ENCODE results near the gene BCAS1. TPM values are rescaled to one million over a fixed set of nuclear protein-coding genes. Genes with fewer than 3 reads are reported as not detected.

Gene BCAS1
- total RNA-seq, 1 donor from 2014 or later = 0.04 TPM

- TF ChIP-seq CTCF (IDR thresholded peaks at IDR 0.05; ENCODE audit: insufficient read depth, low read length, poor library complexity, severe bottlenecking) = no peak
- Histone ChIP-seq H3K4me3 (ENCODE audit: low read depth, low read length) (no peak overlapping the region), H3K36me3 (ENCODE audit: control insufficient read depth, insufficient read depth, low read length) (no peaks in the 10 kb centered on the region), H3K27me3 (ENCODE audit: control insufficient read depth, insufficient read depth, low read length) (no peaks in the 10 kb centered on the region)
- no peak for DNase-seq (ENCODE audit: low read depth)
Observed at GRCh38 chr20:53960579-53961272, 109.7 kb downstream of the BCAS1 start.

GRCh38 chr20:53959911-53960578, 110.3 kb downstream of the BCAS1 start:
- Histone ChIP-seq H3K27me3 (ENCODE audit: control insufficient read depth, insufficient read depth, low read length) (no peaks in the 10 kb centered on the region), H3K36me3 (ENCODE audit: control insufficient read depth, insufficient read depth, low read length) (no peaks in the 10 kb centered on the region), H3K4me3 (ENCODE audit: low read depth, low read length) (no peak overlapping the region)
- TF ChIP-seq CTCF (IDR thresholded peaks at IDR 0.05; ENCODE audit: insufficient read depth, low read length, poor library complexity, severe bottlenecking) = no peak
- no peak for DNase-seq (ENCODE audit: low read depth)

GRCh38 chr20:53958260-53958659, 112.1 kb downstream of the BCAS1 start:
- no peak for DNase-seq (ENCODE audit: low read depth)
- TF ChIP-seq CTCF (IDR thresholded peaks at IDR 0.05; ENCODE audit: insufficient read depth, low read length, poor library complexity, severe bottlenecking) = no peak
- Histone ChIP-seq H3K27me3 (ENCODE audit: control insufficient read depth, insufficient read depth, low read length) (no peaks in the 10 kb centered on the region), H3K4me3 (ENCODE audit: low read depth, low read length) (no peak overlapping the region), H3K36me3 (ENCODE audit: control insufficient read depth, insufficient read depth, low read length) (no peaks in the 10 kb centered on the region)

GRCh38 chr20:53957451-53958172, 112.8 kb downstream of the BCAS1 start:
- Histone ChIP-seq H3K27me3 (ENCODE audit: control insufficient read depth, insufficient read depth, low read length) (no peaks in the 10 kb centered on the region), H3K36me3 (ENCODE audit: control insufficient read depth, insufficient read depth, low read length) (no peaks in the 10 kb centered on the region), H3K4me3 (ENCODE audit: low read depth, low read length) (no peak overlapping the region)
- no peak for TF ChIP-seq CTCF (IDR thresholded peaks at IDR 0.05; ENCODE audit: insufficient read depth, low read length, poor library complexity, severe bottlenecking)
- DNase-seq (ENCODE audit: low read depth) = no peak

- no peak for DNase-seq (ENCODE audit: low read depth)
- Histone ChIP-seq H3K36me3 (ENCODE audit: control insufficient read depth, insufficient read depth, low read length) (no peaks in the 10 kb centered on the region), H3K27me3 (ENCODE audit: control insufficient read depth, insufficient read depth, low read length) (no peaks in the 10 kb centered on the region), H3K4me3 (ENCODE audit: low read depth, low read length) (no peak overlapping the region)
- TF ChIP-seq CTCF (IDR thresholded peaks at IDR 0.05; ENCODE audit: insufficient read depth, low read length, poor library complexity, severe bottlenecking) = no peak
Observed at GRCh38 chr20:53956013-53956715, 114.2 kb downstream of the BCAS1 start.

Data from kidney epithelial cell (primary cell).